ENCODE results near the gene NXPH1. TPM values are rescaled to one million over a fixed set of nuclear protein-coding genes. Genes with fewer than 3 reads are reported as not detected.

NXPH1 gene
- total RNA-seq, 1 experiment from 2014 or later, result 1.2 TPM

- H3K36me3 Mint-ChIP-seq (ENCODE audit: insufficient read depth, unreplicated experiment), result no peaks in the 10 kb centered on the region
- no peaks in the 10 kb centered on the region for H3K36me3 ChIP-seq (ENCODE audit: control insufficient read depth, insufficient read depth, low read length)
- POLR2A ChIA-PET, result no interaction called here
- H3K27me3 Mint-ChIP-seq (ENCODE audit: insufficient read depth, unreplicated experiment), result peaks cover 5% of the 10 kb centered on the region
- no peak for TF ChIP-seq CTCF (IDR thresholded peaks at IDR 0.05; ENCODE audit: insufficient read depth in 1 of 2, low read depth in 1 of 2, low read length in 1 of 2, severe bottlenecking in 1 of 2, unreplicated experiment in 1 of 2)
- no peak overlapping the region for H3K4me3 ChIP-seq (ENCODE audit: low read depth, low read length)
- intact Hi-C loops (cut with micrococcal nuclease; ENCODE audit: unreplicated experiment), result no loop called here
- no TSS peak for BruUV-seq (replicated peaks)
- H3K4me1 Mint-ChIP-seq (ENCODE audit: low read depth, unreplicated experiment), result no peaks in the 10 kb centered on the region
- no peaks in the 10 kb centered on the region for H3K4me1 ChIP-seq
- H3K9me3 ChIP-seq, result no peaks in the 10 kb centered on the region
- H3K27ac Mint-ChIP-seq (ENCODE audit: unreplicated experiment), result no peak overlapping the region
- no peaks in the 10 kb centered on the region for H3K9me3 Mint-ChIP-seq (ENCODE audit: unreplicated experiment)
- H3K4me3 Mint-ChIP-seq (ENCODE audit: unreplicated experiment), result no peak overlapping the region
- H3K27me3 ChIP-seq (replicated peaks; ENCODE audit: control insufficient read depth, insufficient read depth, low read length), result no peaks in the 10 kb centered on the region
- CTCF ChIA-PET, result no interaction called here
- no peak for DNase-seq
Measured at GRCh38 chr7:8751557-8752231, 318.3 kb downstream of the NXPH1 start.

GRCh38 chr7:8753355-8753754 lies 319.9 kb downstream of the NXPH1 start:
- no peak overlapping the region for H3K4me3 Mint-ChIP-seq (ENCODE audit: unreplicated experiment)

GRCh38 chr7:8761731-8762130 lies 328.3 kb downstream of the NXPH1 start:
- intact Hi-C loops (cut with micrococcal nuclease; ENCODE audit: unreplicated experiment), result no loop called here
- DNase-seq, result no peak
- BruUV-seq (replicated peaks), result no TSS peak
- H3K27ac Mint-ChIP-seq (ENCODE audit: unreplicated experiment), result no peak overlapping the region
- ChIA-PET CTCF (no interaction called here), POLR2A (no interaction called here)
- Histone ChIP-seq H3K9me3 (no peaks in the 10 kb centered on the region), H3K36me3 (ENCODE audit: control insufficient read depth, insufficient read depth, low read length) (no peaks in the 10 kb centered on the region), H3K4me3 (ENCODE audit: low read depth, low read length) (no peak overlapping the region), H3K4me1 (no peaks in the 10 kb centered on the region), H3K27me3 (replicated peaks; ENCODE audit: control insufficient read depth, insufficient read depth, low read length) (no peaks in the 10 kb centered on the region; the same call in 1 of the 2 replicates)
- H3K4me1 Mint-ChIP-seq (ENCODE audit: low read depth, unreplicated experiment), result no peaks in the 10 kb centered on the region
- H3K36me3 Mint-ChIP-seq (ENCODE audit: insufficient read depth, unreplicated experiment), result no peaks in the 10 kb centered on the region
- peaks cover 15% of the 10 kb centered on the region for H3K27me3 Mint-ChIP-seq (ENCODE audit: insufficient read depth, unreplicated experiment)
- TF ChIP-seq CTCF (IDR thresholded peaks at IDR 0.05; ENCODE audit: insufficient read depth in 1 of 2, low read depth in 1 of 2, low read length in 1 of 2, severe bottlenecking in 1 of 2, unreplicated experiment in 1 of 2), result no peak
- no peaks in the 10 kb centered on the region for H3K9me3 Mint-ChIP-seq (ENCODE audit: unreplicated experiment)
- H3K4me3 Mint-ChIP-seq (ENCODE audit: unreplicated experiment), result no peak overlapping the region

More at GRCh38 chr7:8753355-8753754, 319.9 kb downstream of the NXPH1 start:
- DNase-seq, result no peak
- H3K4me1 ChIP-seq, result no peaks in the 10 kb centered on the region
- no peak for TF ChIP-seq CTCF (IDR thresholded peaks at IDR 0.05; ENCODE audit: insufficient read depth in 1 of 2, low read depth in 1 of 2, low read length in 1 of 2, severe bottlenecking in 1 of 2, unreplicated experiment in 1 of 2)
- Mint-ChIP-seq H3K36me3 (ENCODE audit: insufficient read depth, unreplicated experiment) (no peaks in the 10 kb centered on the region), H3K4me1 (ENCODE audit: low read depth, unreplicated experiment) (no peaks in the 10 kb centered on the region), H3K27ac (ENCODE audit: unreplicated experiment) (no peak overlapping the region), H3K9me3 (ENCODE audit: unreplicated experiment) (no peaks in the 10 kb centered on the region), H3K27me3 (ENCODE audit: insufficient read depth, unreplicated experiment) (peaks cover 2% of the 10 kb centered on the region)
- BruUV-seq (replicated peaks), result no TSS peak
- no peaks in the 10 kb centered on the region for H3K9me3 ChIP-seq
- H3K36me3 ChIP-seq (ENCODE audit: control insufficient read depth, insufficient read depth, low read length), result no peaks in the 10 kb centered on the region
- ChIA-PET POLR2A (no interaction called here), CTCF (no interaction called here)
- intact Hi-C loops (cut with micrococcal nuclease; ENCODE audit: unreplicated experiment), result no loop called here
- no peaks in the 10 kb centered on the region for H3K27me3 ChIP-seq (replicated peaks; ENCODE audit: control insufficient read depth, insufficient read depth, low read length)
- H3K4me3 ChIP-seq (ENCODE audit: low read depth, low read length), result no peak overlapping the region

Data from Caco-2 (cell line).